OCI-LY3 (cell line): ENCODE data around the gene AFAP1.

Source experiments
- H2AFZ ChIP-seq: fragments of 200-600, 300-600 bp; shearing (Covaris generic); 2 replicates; pipeline ENCODE4 v1.6.0; 2014; ENCODE audit warnings: antibody characterized with exemption, low read depth, low read length
- H3K27ac ChIP-seq: fragments of 200-600, 300-600 bp; sonication (generic); 2 replicates; pipeline ENCODE4 v1.5.1; 2014; ENCODE audit warnings: mild to moderate bottlenecking, low read length, moderate library complexity, mixed read lengths
- H3K27me3 ChIP-seq: fragments of 200-600, 300-600 bp; sonication (generic); 2 replicates; pipeline ENCODE4 v1.6.1; 2014; ENCODE audit warnings: low read depth, low read length, mixed read lengths
- H3K36me3 ChIP-seq: fragments of 200-600, 300-600 bp; sonication (generic); replicated peaks from 2 replicates; pipeline ENCODE3; 2014; ENCODE audit warnings: low read depth, low read length, mixed read lengths
- H3K4me1 ChIP-seq: fragments of 300-600, 200-600 bp; sonication (generic); 2 replicates; pipeline ENCODE4 v1.6.1; 2014; ENCODE audit warnings: low read length, mixed read lengths
- H3K4me2 ChIP-seq: fragments of 200-600, 300-600 bp; sonication (generic); 2 replicates; pipeline ENCODE4 v1.6.1; 2014; ENCODE audit warnings: low read length, mixed read lengths
- H3K4me3 ChIP-seq: fragments of 300-600, 200-600 bp; sonication (generic); 2 replicates; pipeline ENCODE4 v1.5.1; 2014; ENCODE audit warnings: antibody characterized with exemption, mild to moderate bottlenecking, low read length, moderate library complexity
- H3K79me2 ChIP-seq: fragments of 300-600, 200-600 bp; shearing (Covaris generic); 2 replicates; pipeline ENCODE4 v1.6.1; 2014; ENCODE audit warnings: mild to moderate bottlenecking, low read length, mixed read lengths
- H3K9ac ChIP-seq: fragments of 300-600, 200-600 bp; shearing (Covaris generic); 2 replicates; pipeline ENCODE4 v1.6.0; 2014; ENCODE audit warnings: mild to moderate bottlenecking, low read length, moderate library complexity
- H3K9me3 ChIP-seq: fragments of 200-600, 300-600 bp; shearing (Covaris generic); 2 replicates; pipeline ENCODE4 v1.6.1; 2014; ENCODE audit warnings: low read length, mixed read lengths; ENCODE audit not compliant: insufficient read depth
- H4K20me1 ChIP-seq: fragments of 200-600, 300-600 bp; sonication (generic); 2 replicates; pipeline ENCODE4 v1.6.1; 2016; ENCODE audit warnings: low read length, mixed read lengths; ENCODE audit not compliant: insufficient read depth
- CTCF ChIP-seq: fragments of 200-600, 300-600 bp; sonication (generic); IDR thresholded peaks from 2 replicates; pipeline ENCODE4 v1.5.1; 2014; ENCODE audit warnings: antibody characterized with exemption, low read length, low read depth
- EZH2phosphoT487 ChIP-seq: fragments of 200-600 bp; shearing (Covaris generic); IDR thresholded peaks from 2 replicates; pipeline ENCODE4 v1.6.1; 2018; ENCODE audit warnings: antibody characterized with exemption, mixed run types, low read depth

Gene AFAP1

GRCh38 chr4:7781366-7781765 lies 158.3 kb downstream of the AFAP1 start:
- no peaks in the 10 kb centered on the region for H3K36me3 ChIP-seq

DNA sequence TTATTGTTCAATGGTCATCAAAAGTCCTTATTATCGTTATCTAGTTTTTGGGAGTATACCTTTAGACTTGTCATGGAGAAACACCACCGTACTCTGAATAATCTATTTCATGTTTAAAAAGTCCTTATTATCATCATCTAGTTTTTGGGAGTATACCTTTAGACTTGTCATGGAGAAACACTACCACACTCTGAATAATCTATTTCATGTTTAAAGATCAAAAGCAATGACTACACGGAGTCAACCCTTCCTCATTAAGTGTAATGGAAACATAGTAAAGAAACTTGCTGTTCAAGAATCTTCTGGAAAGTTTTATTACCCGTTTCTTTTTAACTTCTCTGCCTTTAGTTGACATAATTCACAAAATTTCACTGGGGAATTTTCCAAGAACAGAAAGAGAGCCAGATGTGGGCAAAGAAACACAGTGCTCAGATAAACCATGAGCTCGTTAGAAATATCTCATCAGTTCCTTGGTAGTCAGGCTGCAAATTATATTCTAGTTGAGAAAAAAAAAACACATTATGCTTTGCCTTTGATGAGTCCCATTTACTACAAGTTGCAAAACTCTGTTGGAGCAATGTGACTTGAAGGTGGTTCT lies 158.8 kb downstream of the AFAP1 start:
- no peaks in the 10 kb centered on the region for H3K4me1 ChIP-seq
- no peak overlapping the region for H3K4me3 ChIP-seq
- H4K20me1 ChIP-seq, result no peaks in the 10 kb centered on the region
- H3K27ac ChIP-seq, result no peak overlapping the region
- no peaks in the 10 kb centered on the region for H3K36me3 ChIP-seq
- TF ChIP-seq CTCF (no peak), EZH2phosphoT487 (no peak)
- H2AFZ ChIP-seq, result no peak overlapping the region
- H3K4me2 ChIP-seq, result no peak overlapping the region
- no peaks in the 10 kb centered on the region for H3K9me3 ChIP-seq
- H3K79me2 ChIP-seq, result no peaks in the 10 kb centered on the region
- no peak overlapping the region for H3K9ac ChIP-seq
- H3K27me3 ChIP-seq, result no peaks in the 10 kb centered on the region

More at GRCh38 chr4:7781366-7781765, 158.3 kb downstream of the AFAP1 start:
- H3K4me1 ChIP-seq, result no peaks in the 10 kb centered on the region
- H3K27me3 ChIP-seq, result no peaks in the 10 kb centered on the region
- no peaks in the 10 kb centered on the region for H3K9me3 ChIP-seq
- no peak overlapping the region for H3K27ac ChIP-seq
- no peak for TF ChIP-seq EZH2phosphoT487
- no peak for TF ChIP-seq CTCF
- no peak overlapping the region for H2AFZ ChIP-seq
- no peak overlapping the region for H3K4me2 ChIP-seq
- no peak overlapping the region for H3K4me3 ChIP-seq
- H3K79me2 ChIP-seq, result no peaks in the 10 kb centered on the region
- no peaks in the 10 kb centered on the region for H4K20me1 ChIP-seq
- no peak overlapping the region for H3K9ac ChIP-seq

- H4K20me1 ChIP-seq, result no peaks in the 10 kb centered on the region
- no peaks in the 10 kb centered on the region for H3K9me3 ChIP-seq
- H3K9ac ChIP-seq, result no peak overlapping the region
- H3K4me1 ChIP-seq, result no peaks in the 10 kb centered on the region
- H3K27ac ChIP-seq, result no peak overlapping the region
- H3K4me3 ChIP-seq, result no peak overlapping the region
- no peaks in the 10 kb centered on the region for H3K36me3 ChIP-seq
- H3K4me2 ChIP-seq, result no peak overlapping the region
- H2AFZ ChIP-seq, result no peak overlapping the region
- H3K27me3 ChIP-seq, result 0 out of 2 replicates have a peak, but pooled peaks cover 7% of the 10 kb centered on the region
- TF ChIP-seq EZH2phosphoT487, result no peak
- TF ChIP-seq CTCF, result no peak
- no peaks in the 10 kb centered on the region for H3K79me2 ChIP-seq
These were observed 160.3 kb downstream of the AFAP1 start for GRCh38 chr4:7779432-7779768.

DNA sequence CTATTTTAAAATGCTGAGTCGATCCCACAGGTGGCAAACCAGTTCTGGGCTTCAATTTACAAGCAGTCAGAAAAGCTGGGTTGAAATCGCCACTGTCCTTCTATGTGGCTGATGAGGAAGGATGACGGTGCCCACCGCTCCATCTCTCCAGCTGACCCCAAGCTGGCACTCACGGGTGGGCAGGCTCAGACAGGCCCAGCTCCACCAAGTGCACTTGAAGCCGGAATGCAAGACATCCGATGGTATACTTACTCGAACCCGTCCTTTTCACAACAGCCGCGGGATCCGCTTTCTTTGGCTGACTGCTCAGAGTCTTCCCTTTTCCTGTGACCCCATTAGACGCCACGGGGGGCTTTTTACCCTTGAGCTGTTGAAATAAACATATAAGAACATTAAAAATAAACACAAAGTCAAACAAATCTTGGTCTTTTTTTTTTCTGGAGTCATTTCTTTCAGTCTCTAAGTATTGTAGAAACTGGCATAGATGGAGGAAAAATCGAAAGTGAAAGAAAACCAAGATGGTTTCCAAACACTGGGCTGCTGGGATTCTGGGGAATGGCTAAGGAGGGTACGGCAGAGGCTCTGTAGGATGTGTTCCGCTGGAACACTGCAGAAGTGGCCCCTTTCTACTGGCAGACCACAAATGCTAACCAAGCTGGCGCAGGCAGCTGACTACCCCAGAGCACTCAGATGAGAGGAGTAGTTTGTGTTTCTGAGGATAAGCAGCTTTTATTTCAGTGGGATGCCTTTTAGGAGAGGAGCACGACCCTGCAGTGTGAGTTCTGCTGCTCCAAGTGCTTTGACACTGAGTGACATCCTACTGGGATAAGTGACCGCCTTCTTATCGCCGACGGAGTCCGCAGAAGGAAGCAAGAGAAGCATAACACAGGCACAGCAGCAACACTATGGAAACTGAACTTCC lies 160.9 kb downstream of the AFAP1 start:
- H3K9ac ChIP-seq, result no peak overlapping the region
- H4K20me1 ChIP-seq, result no peaks in the 10 kb centered on the region
- H2AFZ ChIP-seq, result no peak overlapping the region
- no peaks in the 10 kb centered on the region for H3K79me2 ChIP-seq
- H3K4me3 ChIP-seq, result no peak overlapping the region
- no peaks in the 10 kb centered on the region for H3K9me3 ChIP-seq
- H3K4me2 ChIP-seq, result no peak overlapping the region
- no peaks in the 10 kb centered on the region for H3K4me1 ChIP-seq
- H3K27me3 ChIP-seq, result 0 out of 2 replicates have a peak, but pooled peaks cover 7% of the 10 kb centered on the region
- H3K36me3 ChIP-seq, result no peaks in the 10 kb centered on the region
- no peak overlapping the region for H3K27ac ChIP-seq
- no peak for TF ChIP-seq EZH2phosphoT487
- TF ChIP-seq CTCF, result no peak
